Stimulated activated CD4-positive, alpha-beta T cell treated with anti-CD3 and anti-CD28 coated beads, Interleukin-2, amount 100 ng/mL, for 4 hours (primary cell): ENCODE data around the gene MEG3.

Experiments
- DNase-seq: peaks from one replicate; pipeline ENCODE4 v3.0.0-alpha.2; 2020; ENCODE audit warnings: low read depth

MEG3 gene

GRCh38 chr14:100898465-100898864 lies 72.5 kb downstream of the MEG3 start:
- no peak for DNase-seq

GRCh38 chr14:100898935-100899883 lies 73.3 kb downstream of the MEG3 start:
- DNase-seq, result no peak

GRCh38 chr14:100899884-100900771 lies 74.2 kb downstream of the MEG3 start:
- no peak for DNase-seq

- no peak for DNase-seq
Measured at GRCh38 chr14:100900837-100901390, 75.0 kb downstream of the MEG3 start.

GRCh38 chr14:100901391-100902183 lies 75.7 kb downstream of the MEG3 start:
- no peak for DNase-seq

GRCh38 chr14:100902295-100903133 lies 76.6 kb downstream of the MEG3 start:
- DNase-seq, result no peak

- DNase-seq, result no peak
Measured at GRCh38 chr14:100903134-100903468, 77.2 kb downstream of the MEG3 start.

GRCh38 chr14:100903672-100904185 lies 77.8 kb downstream of the MEG3 start, which contains the start of gene RTL1:
Gene RTL1, minus strand, starts transcription at chr14:100903722. Its CDS starts 18,934 bp downstream, at chr14:100884788.
- no peak for DNase-seq

- DNase-seq, result no peak
Measured at GRCh38 chr14:100904307-100905087, 78.6 kb downstream of the MEG3 start.

- DNase-seq, result no peak
Measured at GRCh38 chr14:100905166-100905565, 79.2 kb downstream of the MEG3 start.

GRCh38 chr14:100906420-100906819 lies 80.5 kb downstream of the MEG3 start:
- DNase-seq, result no peak

- no peak for DNase-seq
Measured at GRCh38 chr14:100907240-100907639, 81.3 kb downstream of the MEG3 start.

- DNase-seq, result no peak
Measured at GRCh38 chr14:100909439-100909838, 83.5 kb downstream of the MEG3 start.
